ENCODE data around the gene SRF.

Gene SRF

DNA sequence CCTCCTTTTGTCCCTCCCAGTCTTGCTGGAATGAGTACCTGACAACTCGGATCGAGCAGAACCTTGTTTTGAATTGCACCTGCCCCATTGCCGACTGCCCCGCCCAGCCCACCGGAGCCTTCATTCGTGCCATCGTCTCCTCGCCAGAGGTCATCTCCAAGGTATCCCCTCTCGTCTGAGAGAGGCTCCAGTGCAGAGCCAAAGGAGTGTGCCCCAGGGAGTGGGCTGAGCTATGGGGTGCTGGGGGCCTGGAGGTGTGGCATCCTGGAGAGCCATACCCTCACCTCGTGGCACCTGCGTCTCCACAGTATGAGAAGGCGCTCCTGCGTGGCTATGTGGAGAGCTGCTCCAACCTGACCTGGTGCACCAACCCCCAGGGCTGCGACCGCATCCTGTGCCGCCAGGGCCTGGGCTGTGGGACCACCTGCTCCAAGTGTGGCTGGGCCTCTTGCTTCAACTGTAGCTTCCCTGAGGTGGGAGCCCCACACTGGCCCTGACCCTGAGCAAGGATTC is 49.4 kb downstream of the SRF start:
- H3K4me1 ChIP-seq (ENCODE audit: low read depth, poor library complexity, severe bottlenecking), result peaks cover 16% of the 10 kb centered on the region
- TF ChIP-seq, protein P1, sequence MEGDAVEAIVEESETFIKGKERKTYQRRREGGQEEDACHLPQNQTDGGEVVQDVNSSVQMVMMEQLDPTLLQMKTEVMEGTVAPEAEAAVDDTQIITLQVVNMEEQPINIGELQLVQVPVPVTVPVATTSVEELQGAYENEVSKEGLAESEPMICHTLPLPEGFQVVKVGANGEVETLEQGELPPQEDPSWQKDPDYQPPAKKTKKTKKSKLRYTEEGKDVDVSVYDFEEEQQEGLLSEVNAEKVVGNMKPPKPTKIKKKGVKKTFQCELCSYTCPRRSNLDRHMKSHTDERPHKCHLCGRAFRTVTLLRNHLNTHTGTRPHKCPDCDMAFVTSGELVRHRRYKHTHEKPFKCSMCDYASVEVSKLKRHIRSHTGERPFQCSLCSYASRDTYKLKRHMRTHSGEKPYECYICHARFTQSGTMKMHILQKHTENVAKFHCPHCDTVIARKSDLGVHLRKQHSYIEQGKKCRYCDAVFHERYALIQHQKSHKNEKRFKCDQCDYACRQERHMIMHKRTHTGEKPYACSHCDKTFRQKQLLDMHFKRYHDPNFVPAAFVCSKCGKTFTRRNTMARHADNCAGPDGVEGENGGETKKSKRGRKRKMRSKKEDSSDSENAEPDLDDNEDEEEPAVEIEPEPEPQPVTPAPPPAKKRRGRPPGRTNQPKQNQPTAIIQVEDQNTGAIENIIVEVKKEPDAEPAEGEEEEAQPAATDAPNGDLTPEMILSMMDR (conservative IDR thresholded peaks at IDR 0.05; ENCODE audit: low read depth, low read length), result no peak
- H3K79me2 ChIP-seq (ENCODE audit: insufficient read depth, low read depth), result no peaks in the 10 kb centered on the region
- H3K36me3 ChIP-seq (ENCODE audit: insufficient read depth), result no peaks in the 10 kb centered on the region
- no peaks in the 10 kb centered on the region for H4K20me1 ChIP-seq (ENCODE audit: insufficient read depth)
- no peak overlapping the region for H3K4me2 ChIP-seq
- H3K27me3 ChIP-seq (ENCODE audit: insufficient read depth, low read depth), result no peaks in the 10 kb centered on the region
- no peak overlapping the region for H3K9ac ChIP-seq
- H3K27ac ChIP-seq, result no peak overlapping the region
- no peak overlapping the region for H3K4me3 ChIP-seq (IDR thresholded peaks at IDR 0.05; ENCODE audit: insufficient read depth, low read depth, low read length)
- no peak overlapping the region for H2AFZ ChIP-seq (ENCODE audit: low read depth)

DNA sequence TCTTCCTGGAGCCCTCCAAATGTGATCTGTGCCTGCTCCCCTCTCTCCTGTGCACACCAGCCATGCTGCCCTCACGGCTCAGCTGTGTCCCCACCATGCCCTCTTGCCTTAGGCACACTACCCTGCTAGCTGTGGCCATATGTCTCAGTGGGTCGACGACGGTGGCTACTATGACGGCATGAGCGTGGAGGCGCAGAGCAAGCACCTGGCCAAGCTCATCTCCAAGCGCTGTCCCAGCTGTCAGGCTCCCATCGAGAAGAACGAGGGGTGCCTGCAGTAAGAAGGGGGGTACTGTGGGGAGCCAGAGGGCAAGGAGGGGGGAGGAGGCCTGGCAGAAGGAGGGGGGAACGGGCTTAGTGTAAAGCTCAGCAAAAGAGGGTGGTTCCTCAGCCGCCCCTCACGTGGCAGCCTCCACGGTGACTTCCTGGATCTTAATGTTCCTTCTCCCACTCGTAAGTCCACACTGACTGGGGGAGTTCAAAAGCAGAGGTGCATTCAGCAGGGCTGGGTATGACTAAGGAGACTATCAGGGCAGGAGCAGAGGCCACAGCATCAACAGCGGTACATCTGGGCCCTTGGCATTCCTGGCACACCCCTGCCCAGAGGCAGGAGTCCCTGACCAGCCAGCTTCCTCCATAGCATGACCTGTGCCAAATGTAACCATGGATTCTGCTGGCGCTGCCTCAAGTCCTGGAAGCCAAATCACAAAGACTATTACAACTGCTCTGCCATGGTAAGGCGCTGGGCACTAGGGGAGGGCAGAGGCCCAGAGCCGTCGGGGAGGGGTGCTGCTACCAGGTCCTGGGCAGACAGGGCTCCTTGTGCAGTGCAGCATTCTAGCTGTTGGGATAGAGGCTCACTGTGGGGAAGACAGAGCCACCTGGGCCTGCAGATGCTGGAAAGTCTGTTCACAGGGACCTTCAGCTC is 50.2 kb downstream of the SRF start:
- Histone ChIP-seq H3K4me3 (IDR thresholded peaks at IDR 0.05; ENCODE audit: insufficient read depth, low read depth, low read length) (no peak overlapping the region), H3K36me3 (ENCODE audit: insufficient read depth) (no peaks in the 10 kb centered on the region), H3K4me1 (ENCODE audit: low read depth, poor library complexity, severe bottlenecking) (peaks cover 22% of the 10 kb centered on the region), H4K20me1 (ENCODE audit: insufficient read depth) (no peaks in the 10 kb centered on the region), H2AFZ (ENCODE audit: low read depth) (no peak overlapping the region), H3K79me2 (ENCODE audit: insufficient read depth, low read depth) (no peaks in the 10 kb centered on the region), H3K27ac (no peak overlapping the region), H3K27me3 (ENCODE audit: insufficient read depth, low read depth) (no peaks in the 10 kb centered on the region), H3K9ac (no peak overlapping the region), H3K4me2 (no peak overlapping the region)
- TF ChIP-seq, protein P1 (conservative IDR thresholded peaks at IDR 0.05; ENCODE audit: low read depth, low read length), result no peak

DNA sequence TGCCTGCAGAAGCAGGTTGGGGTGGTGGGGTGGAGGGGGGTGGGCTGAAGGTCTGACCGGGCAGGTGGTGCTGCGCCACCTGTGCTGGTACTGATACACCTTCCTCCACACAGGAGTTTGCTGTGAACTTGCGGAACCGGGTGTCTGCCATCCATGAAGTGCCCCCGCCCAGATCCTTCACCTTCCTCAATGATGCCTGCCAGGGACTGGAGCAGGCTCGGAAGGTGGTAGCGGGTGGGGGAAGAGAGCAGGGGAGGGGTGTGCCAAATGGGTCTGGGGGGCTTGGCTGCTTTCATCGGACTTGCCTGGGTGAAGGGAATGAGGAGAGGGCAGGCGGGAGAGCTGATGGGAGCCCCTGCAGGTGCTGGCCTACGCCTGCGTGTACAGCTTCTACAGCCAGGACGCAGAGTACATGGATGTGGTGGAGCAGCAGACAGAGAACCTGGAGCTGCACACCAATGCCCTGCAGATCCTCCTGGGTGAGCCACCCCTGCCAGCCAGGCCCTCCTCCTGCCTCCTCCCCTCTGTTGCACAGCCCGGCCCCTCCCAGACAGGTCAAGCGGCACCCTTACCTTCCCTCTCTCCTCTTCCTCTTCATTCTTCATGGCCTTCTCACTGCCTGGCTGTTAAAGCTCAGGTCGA is 51.5 kb downstream of the SRF start:
- H3K4me2 ChIP-seq, result no peak overlapping the region
- no peaks in the 10 kb centered on the region for H4K20me1 ChIP-seq (ENCODE audit: insufficient read depth)
- no peak overlapping the region for H3K4me3 ChIP-seq (IDR thresholded peaks at IDR 0.05; ENCODE audit: insufficient read depth, low read depth, low read length)
- no peaks in the 10 kb centered on the region for H3K36me3 ChIP-seq (ENCODE audit: insufficient read depth)
- no peak overlapping the region for H3K27ac ChIP-seq
- TF ChIP-seq, protein P1 (conservative IDR thresholded peaks at IDR 0.05; ENCODE audit: low read depth, low read length), result no peak
- no peak overlapping the region for H2AFZ ChIP-seq (ENCODE audit: low read depth)
- H3K79me2 ChIP-seq (ENCODE audit: insufficient read depth, low read depth), result peaks cover 11% of the 10 kb centered on the region; the same call in 1 of the 2 replicates
- no peaks in the 10 kb centered on the region for H3K27me3 ChIP-seq (ENCODE audit: insufficient read depth, low read depth)
- peaks cover 23% of the 10 kb centered on the region for H3K4me1 ChIP-seq (ENCODE audit: low read depth, poor library complexity, severe bottlenecking)
- H3K9ac ChIP-seq, result no peak overlapping the region

DNA sequence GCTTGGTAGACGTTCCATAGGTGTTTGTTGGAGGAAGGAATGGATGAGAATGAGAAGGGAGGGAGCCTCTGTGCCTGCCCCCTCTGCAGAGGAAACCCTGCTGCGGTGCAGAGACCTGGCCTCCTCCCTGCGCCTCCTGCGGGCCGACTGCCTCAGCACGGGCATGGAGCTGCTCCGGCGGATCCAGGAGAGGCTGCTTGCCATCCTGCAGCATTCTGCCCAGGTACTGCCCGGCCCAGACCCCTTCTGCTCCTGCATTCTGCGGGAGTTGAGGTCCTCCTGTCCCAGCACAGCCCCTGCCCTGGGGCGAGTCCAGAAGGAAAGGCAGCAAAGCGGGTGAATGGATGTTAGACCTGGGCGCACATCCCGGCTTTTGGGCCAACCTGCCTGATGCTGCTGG is 52.1 kb downstream of the SRF start:
- TF ChIP-seq, protein P1 (conservative IDR thresholded peaks at IDR 0.05; ENCODE audit: low read depth, low read length), result no peak
- no peak overlapping the region for H2AFZ ChIP-seq (ENCODE audit: low read depth)
- H4K20me1 ChIP-seq (ENCODE audit: insufficient read depth), result no peaks in the 10 kb centered on the region
- no peaks in the 10 kb centered on the region for H3K36me3 ChIP-seq (ENCODE audit: insufficient read depth)
- peaks cover 17% of the 10 kb centered on the region for H3K79me2 ChIP-seq (ENCODE audit: insufficient read depth, low read depth)
- no peaks in the 10 kb centered on the region for H3K27me3 ChIP-seq (ENCODE audit: insufficient read depth, low read depth)
- H3K9ac ChIP-seq, result no peak overlapping the region
- H3K4me1 ChIP-seq (ENCODE audit: low read depth, poor library complexity, severe bottlenecking), result peaks cover 30% of the 10 kb centered on the region
- no peak overlapping the region for H3K4me3 ChIP-seq (IDR thresholded peaks at IDR 0.05; ENCODE audit: insufficient read depth, low read depth, low read length)
- no peak overlapping the region for H3K4me2 ChIP-seq
- H3K27ac ChIP-seq, result no peak overlapping the region
